ENCODE measurements around the gene ZMIZ1.

DNA sequence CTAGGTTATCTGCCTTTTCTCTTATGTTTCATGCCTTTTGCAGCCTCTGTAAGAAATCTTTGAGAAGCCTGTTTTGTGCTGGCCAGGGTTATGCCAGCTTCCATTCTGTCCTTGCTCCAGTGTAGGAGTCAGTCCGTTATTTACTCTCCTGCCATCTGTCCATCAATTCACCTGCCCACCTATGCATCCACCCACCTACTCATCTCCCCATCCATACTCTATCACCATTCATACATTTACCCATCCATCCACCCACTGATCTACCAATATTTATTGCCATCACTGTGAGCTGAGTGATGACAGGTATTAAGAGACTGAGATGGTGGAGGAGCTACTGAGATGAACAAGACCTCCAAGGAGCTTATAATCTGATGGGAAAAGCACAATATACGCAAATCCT lies 265.8 kb downstream of the ZMIZ1 start:
- TF ChIP-seq, protein P1, sequence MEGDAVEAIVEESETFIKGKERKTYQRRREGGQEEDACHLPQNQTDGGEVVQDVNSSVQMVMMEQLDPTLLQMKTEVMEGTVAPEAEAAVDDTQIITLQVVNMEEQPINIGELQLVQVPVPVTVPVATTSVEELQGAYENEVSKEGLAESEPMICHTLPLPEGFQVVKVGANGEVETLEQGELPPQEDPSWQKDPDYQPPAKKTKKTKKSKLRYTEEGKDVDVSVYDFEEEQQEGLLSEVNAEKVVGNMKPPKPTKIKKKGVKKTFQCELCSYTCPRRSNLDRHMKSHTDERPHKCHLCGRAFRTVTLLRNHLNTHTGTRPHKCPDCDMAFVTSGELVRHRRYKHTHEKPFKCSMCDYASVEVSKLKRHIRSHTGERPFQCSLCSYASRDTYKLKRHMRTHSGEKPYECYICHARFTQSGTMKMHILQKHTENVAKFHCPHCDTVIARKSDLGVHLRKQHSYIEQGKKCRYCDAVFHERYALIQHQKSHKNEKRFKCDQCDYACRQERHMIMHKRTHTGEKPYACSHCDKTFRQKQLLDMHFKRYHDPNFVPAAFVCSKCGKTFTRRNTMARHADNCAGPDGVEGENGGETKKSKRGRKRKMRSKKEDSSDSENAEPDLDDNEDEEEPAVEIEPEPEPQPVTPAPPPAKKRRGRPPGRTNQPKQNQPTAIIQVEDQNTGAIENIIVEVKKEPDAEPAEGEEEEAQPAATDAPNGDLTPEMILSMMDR (conservative IDR thresholded peaks at IDR 0.05; ENCODE audit: low read length): no peak
- no peak for TF ChIP-seq EZH2phosphoT487 (IDR thresholded peaks at IDR 0.05; ENCODE audit: borderline replicate concordance)

Measured in Loucy (cell line).